HG02840 (cell line): ENCODE results near the gene SCAF4.
"Not testable (repeated sequence)": the region's sequence is repeated elsewhere in the genome, so short reads cannot be mapped to it uniquely, and the experiment has no call there.

Experiments
- ATAC-seq: cut with Tn5 transposase; IDR thresholded peaks from one replicate; pipeline ENCODE4 v1.9.1; 2021; ENCODE audit warnings: mild to moderate bottlenecking, moderate library complexity, moderate number of reproducible peaks; ENCODE audit not compliant: unreplicated experiment, low FRiP score

Gene SCAF4

DNA sequence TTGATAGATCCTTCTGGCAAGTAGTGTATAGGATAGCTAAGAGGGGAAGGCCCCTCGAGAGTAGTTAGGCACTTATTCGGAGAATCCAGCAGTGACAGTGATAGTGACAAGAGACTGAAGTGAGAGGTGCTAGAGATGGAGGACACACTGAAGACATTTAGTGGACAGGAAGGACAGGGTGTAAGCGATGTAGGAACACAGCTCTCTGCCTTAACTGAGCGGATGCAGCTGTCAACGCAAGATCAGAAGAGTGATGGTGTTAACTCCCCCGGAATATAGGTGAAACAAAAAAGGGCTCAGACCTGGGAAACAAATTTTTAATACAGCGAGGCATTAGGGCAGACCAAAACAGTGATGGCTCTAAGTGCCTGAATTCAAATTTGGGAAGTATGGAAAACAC lies 56.6 kb downstream of the SCAF4 start:
- no peak for ATAC-seq

DNA sequence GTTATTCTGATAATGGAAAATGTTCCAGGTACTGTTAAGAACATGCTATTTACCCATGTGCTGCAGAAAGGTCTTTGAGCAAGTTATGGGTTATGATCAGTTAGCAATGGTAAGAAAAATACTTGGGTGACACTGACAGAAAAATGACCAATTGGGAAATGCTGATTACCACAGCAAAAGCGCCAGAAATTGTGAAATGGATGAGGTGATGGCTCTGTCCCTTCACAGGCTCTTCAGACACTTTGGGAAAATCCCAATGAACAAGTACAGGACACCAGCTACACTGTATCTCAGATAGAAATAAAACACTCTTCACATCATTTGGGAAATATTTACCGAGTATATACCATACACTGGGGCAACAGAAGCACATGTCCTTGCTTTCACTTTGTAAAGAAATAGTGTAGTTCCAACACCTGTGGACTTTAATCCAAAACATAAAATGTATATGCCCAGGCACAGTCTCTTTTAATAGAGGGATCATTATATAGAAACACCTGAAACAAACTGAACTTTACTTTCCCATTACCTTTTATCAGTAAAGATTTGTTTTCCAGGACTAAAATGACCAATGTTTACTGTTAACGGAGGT lies 58.5 kb downstream of the SCAF4 start:
- ATAC-seq = no peak

DNA sequence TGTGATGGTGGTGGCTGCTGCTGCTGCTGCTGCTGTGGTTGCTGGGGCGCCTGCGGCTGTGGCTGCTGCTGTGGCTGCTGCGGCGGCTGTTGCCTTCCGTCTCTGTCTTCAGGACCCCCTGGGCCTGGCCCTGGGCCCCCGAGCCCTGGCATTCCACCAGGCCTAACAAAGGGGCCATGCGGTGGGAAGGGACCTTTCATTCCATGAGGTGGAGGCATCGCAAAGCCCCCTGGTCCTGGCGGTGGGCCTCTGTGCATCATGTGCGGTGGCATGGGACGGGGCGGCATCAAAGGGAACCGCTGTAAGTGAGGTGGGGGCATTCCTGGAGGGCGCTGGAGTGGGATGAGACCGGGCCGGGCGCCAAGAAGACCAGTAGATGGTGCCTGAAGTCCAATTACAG lies 60.0 kb downstream of the SCAF4 start:
- ATAC-seq = no peak

DNA sequence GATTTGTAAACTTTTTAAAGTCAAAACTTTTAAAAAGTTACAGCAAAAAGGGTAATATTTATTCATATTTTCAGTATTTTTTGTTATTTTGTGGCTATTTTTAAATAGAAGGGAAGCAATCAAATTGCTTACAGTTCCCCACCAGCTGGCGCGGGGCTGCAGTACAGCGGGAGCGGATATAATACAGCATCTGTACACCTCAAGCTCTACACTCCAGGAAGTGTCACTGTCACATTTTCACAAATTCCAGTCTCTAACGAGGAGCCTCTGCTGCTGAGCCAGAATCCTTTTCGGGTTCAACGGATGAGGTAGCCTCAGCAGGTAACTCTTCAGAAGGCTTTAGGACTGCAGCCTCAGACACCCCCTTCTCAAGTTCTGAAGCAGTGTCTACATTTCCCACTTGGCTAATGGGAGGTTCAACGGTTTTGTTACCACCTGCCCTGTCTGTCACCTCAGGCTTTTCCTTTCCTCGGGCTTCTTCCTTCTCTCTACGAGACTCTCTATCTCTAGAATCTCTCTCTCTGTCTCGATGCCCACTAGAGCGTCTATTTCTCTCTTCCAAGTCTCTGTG lies 60.7 kb downstream of the SCAF4 start:
- no peak for ATAC-seq

DNA sequence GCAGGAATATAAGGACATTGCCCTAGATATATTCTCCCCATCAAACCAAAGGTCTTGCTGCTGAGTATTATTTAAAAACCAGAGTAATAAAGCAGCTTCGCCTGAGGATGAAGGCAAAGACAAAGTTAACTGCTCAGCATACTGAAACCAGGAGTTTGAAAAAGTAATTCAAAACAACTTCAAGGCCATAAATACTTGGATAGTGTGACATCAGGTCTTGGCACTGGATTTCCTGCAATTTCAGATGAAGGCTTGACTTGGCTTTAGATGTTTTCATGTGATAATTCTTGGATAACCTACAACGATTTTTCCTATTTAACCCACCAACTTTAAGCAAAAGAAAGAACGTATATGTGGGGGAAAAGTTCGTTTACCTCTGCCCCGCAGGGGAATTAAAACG lies 61.8 kb downstream of the SCAF4 start:
- ATAC-seq = no peak

DNA sequence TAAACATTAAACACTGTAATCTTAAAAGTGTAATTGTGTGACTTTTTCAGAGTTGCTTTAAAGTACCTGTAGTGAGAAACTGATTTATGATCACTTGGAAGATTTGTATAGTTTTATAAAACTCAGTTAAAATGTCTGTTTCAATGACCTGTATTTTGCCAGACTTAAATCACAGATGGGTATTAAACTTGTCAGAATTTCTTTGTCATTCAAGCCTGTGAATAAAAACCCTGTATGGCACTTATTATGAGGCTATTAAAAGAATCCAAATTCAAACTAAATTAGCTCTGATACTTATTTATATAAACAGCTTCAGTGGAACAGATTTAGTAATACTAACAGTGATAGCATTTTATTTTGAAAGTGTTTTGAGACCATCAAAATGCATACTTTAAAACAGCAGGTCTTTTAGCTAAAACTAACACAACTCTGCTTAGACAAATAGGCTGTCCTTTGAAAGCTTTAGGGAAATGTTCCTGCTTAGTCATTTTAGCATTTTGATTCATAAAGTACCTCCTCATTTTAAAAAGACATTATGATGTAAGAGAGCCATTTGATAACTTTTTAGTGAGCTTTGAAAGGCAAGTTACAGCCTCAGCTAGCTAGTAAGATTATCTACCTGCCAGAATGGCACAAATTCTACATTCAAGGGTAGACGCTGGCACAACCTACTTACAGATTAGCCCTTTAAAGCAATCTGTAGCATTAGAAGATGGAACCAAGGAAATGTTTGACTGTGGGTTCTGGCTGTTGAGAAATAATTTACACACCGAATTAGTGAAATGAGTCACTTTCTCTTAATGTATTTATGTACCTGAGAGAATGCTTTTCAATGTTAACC lies 63.0 kb downstream of the SCAF4 start:
- peak; percentile 50 for ATAC-seq

DNA sequence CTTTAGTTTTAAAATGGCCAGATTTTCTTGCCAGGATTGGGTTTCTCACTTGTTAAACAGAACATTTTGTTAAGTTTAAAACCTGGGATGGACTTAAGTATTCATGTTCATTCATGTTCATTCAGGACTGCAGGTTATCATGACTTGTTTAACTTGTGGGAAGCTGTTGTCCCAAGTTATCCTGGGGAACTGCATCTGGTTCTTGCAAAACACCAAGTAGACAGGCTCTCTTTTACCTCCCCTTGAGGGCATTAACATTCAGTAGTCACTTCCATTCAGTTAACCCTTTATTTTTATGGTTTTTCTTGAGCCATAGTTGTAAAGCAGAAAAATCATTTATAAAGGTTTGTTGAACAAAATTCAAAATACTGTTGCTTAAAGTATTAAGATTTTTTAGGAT lies 64.3 kb downstream of the SCAF4 start:
- no peak for ATAC-seq

DNA sequence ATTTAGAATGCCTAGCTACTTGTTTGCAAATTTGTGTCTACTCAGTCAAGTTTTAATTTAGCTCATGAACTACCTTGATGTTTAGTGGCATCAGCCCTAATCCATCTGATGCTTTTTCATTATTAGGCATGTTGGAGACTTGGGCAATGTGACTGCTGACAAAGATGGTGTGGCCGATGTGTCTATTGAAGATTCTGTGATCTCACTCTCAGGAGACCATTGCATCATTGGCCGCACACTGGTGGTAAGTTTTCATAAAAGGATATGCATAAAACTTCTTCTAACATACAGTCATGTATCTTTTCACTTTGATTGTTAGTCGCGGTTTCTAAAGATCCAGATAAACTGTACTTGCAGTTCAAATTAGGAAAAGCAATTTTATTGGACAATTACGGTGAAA lies 64.8 kb downstream of the SCAF4 start:
- no peak for ATAC-seq

DNA sequence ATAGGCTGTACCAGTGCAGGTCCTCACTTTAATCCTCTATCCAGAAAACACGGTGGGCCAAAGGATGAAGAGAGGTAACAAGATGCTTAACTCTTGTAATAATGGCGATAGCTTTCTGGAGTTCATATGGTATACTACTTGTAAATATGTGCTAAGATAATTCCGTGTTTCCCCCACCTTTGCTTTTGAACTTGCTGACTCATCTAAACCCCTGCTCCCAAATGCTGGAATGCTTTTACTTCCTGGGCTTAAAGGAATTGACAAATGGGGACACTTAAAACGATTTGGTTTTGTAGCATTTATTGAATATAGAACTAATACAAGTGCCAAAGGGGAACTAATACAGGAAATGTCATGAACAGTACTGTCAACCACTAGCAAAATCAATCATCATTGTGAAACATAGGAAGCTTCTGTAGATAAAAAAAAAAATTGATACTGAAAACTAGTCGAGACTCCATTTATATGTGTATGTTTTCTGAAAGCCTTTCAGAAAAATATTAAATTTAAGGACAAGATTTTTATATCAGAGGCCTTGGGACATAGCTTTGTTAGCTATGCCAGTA lies 65.4 kb downstream of the SCAF4 start:
- ATAC-seq = no peak

DNA sequence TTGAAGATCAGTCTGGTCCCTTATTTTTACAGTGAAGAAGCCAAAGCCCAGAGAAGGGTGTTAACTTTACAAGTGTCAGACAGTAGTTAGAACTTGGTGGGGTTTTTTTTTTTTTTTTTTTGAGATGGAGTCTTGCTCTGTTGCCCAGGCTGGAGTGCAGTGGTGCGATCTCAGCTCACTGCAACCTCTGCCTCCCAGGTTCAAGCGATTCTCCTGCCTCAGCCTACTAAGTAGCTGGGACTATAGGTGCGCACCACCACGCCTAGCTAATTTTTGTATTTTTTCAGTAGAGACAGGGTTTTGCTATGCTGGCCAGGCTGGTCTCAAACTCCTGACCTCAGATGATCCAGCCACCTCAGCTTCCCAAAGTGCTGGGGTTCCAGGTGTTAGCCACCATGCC lies 66.0 kb downstream of the SCAF4 start:
- not testable (repeated sequence) for ATAC-seq

DNA sequence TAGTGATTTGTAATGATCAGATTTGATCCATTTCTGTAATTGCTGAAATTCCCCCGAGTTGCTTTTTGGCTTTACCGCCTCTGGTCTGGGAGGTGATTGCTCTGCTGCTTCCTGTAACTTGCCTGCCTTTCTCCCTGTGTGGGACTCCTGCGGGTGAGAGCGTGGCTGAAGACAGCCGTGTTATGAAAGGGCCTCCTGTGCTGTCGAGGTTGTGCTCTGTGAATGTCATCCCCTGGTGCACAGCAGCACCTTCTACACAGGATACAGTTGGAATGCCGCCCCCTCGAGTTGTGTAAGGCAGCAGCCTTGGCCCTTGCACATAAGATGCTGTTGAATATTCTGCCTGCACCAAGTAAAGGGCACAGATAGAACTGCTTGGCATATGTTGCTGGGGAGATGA lies 66.5 kb downstream of the SCAF4 start:
- no peak for ATAC-seq

DNA sequence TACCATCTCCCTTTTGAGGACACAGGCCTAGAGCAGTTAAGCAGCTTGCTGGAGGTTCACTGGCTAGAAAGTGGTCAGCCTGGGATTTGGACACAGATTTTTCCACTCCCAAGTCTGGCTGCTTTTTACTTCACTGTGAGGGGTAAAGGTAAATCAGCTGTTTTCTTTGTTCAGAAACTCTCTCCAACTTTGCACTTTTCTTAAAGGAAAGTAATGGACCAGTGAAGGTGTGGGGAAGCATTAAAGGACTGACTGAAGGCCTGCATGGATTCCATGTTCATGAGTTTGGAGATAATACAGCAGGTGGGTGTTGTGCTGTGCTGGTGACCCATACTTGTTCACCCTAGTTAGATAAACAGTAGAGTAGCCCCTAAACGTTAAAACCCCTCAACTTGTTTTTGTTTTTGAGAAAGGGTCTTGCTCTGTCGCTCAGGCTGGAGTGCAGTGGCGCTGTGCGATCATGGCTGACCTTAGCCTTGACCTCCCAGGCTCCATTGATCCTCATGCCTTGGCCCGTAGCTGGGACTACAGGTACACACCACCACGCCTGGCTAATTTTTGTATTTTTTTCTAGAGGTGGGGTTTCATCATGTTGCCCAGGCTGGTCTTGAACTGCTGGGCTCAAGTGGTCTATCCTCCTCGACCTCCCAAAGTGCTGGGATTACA lies 68.2 kb downstream of the SCAF4 start:
- ATAC-seq = no peak

DNA sequence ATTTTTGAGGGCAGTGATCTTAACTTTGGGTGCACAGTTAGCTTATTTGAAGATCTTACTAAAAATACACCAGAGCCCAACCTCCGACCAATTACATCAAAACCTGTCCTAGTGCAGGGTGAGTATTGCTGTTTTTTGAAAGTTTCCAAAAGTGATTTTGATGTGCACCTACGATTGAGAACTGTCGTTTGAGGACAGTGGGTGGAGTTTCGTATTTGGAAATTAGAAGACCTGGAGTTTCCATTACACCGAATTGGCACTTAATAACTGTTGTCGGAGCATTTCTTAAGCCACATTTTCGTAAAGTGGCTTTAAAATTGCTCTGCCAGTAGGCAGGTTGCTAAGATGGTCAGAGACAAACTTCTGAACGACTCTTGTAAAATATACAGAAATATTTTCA lies 71.3 kb downstream of the SCAF4 start:
- ATAC-seq = no peak

DNA sequence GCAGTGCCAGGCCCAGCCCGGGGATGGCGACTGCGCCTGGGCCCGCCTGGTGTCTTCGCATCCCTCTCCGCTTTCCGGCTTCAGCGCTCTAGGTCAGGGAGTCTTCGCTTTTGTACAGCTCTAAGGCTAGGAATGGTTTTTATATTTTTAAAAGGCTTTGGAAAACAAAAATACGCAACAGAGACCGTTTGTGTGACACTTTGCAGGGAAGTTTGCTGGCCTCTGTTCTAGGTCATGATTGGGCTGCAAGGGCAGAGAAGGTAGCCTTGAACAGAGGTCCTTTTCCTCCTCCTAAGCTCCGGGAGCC lies 71.7 kb downstream of the SCAF4 start:
- peak; percentile 26 for ATAC-seq

DNA sequence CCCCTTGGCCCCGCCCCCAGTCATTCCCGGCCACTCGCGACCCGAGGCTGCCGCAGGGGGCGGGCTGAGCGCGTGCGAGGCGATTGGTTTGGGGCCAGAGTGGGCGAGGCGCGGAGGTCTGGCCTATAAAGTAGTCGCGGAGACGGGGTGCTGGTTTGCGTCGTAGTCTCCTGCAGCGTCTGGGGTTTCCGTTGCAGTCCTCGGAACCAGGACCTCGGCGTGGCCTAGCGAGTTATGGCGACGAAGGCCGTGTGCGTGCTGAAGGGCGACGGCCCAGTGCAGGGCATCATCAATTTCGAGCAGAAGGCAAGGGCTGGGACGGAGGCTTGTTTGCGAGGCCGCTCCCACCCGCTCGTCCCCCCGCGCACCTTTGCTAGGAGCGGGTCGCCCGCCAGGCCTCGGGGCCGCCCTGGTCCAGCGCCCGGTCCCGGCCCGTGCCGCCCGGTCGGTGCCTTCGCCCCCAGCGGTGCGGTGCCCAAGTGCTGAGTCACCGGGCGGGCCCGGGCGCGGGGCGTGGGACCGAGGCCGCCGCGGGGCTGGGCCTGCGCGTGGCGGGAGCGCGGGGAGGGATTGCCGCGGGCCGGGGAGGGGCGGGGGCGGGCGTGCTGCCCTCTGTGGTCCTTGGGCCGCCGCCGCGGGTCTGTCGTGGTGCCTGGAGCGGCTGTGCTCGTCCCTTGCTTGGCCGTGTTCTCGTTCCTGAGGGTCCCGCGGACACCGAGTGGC lies 72.2 kb downstream of the SCAF4 start, which contains the start of gene SOD1:
Gene SOD1 (plus strand): TSS at position 158 of the 723 bp plus-strand sequence. CDS start 77 bp downstream, at position 235.
- ATAC-seq = peak; percentile 96

DNA sequence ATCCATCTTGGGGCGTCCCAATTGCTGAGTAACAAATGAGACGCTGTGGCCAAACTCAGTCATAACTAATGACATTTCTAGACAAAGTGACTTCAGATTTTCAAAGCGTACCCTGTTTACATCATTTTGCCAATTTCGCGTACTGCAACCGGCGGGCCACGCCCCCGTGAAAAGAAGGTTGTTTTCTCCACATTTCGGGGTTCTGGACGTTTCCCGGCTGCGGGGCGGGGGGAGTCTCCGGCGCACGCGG lies 72.7 kb downstream of the SCAF4 start:
- ATAC-seq = no peak

DNA sequence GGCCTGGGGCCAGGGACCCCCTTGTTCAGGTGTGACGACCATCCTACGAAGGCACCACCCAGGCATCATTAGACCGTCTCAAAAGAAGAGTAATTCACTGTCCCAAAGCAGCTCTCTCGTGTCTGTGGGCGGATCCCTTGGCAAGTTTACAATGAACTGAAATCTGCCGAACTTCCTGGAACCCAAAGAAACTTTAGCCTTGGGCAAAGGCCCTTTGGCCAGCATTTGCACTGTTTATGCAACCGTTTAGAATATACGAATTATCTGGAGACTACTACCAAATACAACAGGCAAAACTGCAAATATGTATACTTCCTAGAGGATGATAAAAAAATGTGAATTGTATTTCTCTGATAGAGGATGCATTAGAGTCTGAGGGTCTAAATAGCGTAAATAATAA lies 73.9 kb downstream of the SCAF4 start:
- ATAC-seq = no peak

DNA sequence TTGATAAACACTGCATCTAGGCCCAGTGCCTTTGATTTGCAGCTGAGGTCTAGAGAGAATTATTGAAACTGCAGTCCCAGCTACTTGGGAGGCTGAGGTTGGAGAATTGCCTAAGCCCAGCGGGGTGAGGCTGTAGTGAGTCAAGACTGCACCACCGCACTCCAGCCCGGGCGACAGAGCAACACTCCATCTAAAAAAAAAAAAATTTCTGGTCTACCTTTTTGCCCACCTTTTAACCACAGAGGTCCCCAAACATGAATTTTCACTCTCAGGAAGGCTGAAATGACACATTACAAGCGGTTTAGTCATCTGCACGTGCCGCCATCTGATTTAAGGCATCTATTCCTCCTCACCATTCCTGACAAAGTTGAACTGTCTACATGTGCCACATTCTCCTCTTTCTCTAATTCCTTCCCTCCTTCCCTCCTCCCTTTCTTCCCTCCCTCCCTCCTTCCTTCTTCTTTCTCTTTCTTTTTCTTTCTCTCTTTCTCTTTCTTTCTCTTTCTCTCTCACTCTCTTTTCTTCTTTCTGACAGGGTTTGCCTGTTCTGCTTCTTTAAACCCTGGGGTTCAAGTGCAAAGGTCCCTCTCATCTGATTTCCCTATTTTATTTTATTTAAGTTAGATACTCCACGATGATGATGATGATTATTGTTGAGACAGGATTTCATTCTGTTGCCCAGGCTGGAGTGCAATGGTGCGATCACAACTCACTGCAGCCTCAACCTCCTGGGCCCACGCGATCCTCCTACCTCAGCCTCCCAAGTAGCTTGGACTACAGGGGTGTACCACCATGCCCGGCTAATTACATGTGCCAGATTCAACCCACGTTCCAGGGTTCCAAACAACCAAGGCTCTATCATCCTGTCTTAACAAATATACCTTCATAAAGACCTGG lies 75.5 kb downstream of the SCAF4 start:
- ATAC-seq = no peak

DNA sequence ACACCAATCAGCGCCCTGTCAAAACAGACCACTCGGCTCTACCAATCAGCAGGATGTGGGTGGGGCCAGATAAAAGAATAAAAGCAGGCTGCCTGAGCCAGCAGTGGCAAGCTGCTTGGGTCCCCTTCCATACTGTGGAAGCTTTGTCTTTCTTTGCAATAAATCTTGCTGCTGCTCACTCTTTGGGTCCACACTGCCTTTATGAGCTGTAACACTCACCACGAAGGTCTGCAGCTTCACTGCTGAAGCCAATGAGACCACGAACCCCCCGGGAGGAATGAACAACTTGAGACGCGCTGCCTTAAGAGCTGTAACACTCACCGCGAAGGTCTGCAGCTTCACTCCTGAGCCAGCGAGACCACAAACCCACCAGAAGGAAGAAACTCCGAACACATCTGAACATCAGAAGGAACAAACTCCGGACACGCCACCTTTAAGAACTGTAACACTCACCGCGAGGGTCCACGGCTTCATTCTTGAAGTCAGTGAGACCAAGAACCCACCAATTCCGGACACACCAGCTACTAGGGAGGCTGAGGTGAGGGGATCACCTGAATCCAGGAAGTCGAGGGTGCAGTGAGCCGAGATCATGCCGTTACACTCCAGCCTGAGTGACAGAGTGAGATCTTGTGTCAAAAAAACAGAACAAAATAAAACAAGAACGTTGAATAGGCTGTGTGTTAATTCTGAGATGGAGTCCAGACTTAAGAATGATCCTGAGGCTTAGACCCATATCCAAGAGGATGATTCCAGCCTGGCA lies 76.9 kb downstream of the SCAF4 start:
- not testable (repeated sequence) for ATAC-seq
